H9 (cell line): ENCODE measurements around the gene KLHL7. TPM values are rescaled to one million over a fixed set of nuclear protein-coding genes. Genes with fewer than 3 reads are reported as not detected.

Source experiments
- DNase-seq: peaks from one replicate; pipeline ENCODE4 v3.0.0-alpha.2; 2017
- H2AFZ ChIP-seq: one replicate; pipeline ENCODE4 v1.6.1; 2013; ENCODE audit warnings: mild to moderate bottlenecking, low read length, control low read depth, moderate library complexity
- H2AK5ac ChIP-seq: 2 replicates; pipeline ENCODE4 v1.6.1; 2013; ENCODE audit warnings: low read length, control low read depth, mixed read lengths; ENCODE audit not compliant: insufficient read length
- H2BK120ac ChIP-seq: one replicate; pipeline ENCODE4 v1.6.1; 2013; ENCODE audit warnings: low read depth, mild to moderate bottlenecking, low read length, control low read depth, inconsistent platforms; ENCODE audit not compliant: poor library complexity, severe bottlenecking
- H2BK12ac ChIP-seq: 2 replicates; pipeline ENCODE4 v1.6.1; 2013; ENCODE audit warnings: low read length, control low read depth, mixed read lengths, low read depth; ENCODE audit not compliant: insufficient read length
- H2BK15ac ChIP-seq: 2 replicates; pipeline ENCODE4 v1.6.1; 2013; ENCODE audit warnings: low read depth, low read length, control low read depth
- H2BK20ac ChIP-seq: one replicate; pipeline ENCODE4 v1.6.1; 2013; ENCODE audit warnings: low read depth, mild to moderate bottlenecking, low read length, control low read depth, inconsistent platforms; ENCODE audit not compliant: poor library complexity, severe bottlenecking
- H2BK5ac ChIP-seq: 2 replicates; pipeline ENCODE4 v1.6.1; 2013; ENCODE audit warnings: low read length, control low read depth, mixed read lengths; ENCODE audit not compliant: insufficient read length
- H3K14ac ChIP-seq: 2 replicates; pipeline ENCODE4 v1.6.1; 2013; ENCODE audit warnings: low read length, control low read depth; ENCODE audit not compliant: insufficient read depth
- H3K18ac ChIP-seq: 2 replicates; pipeline ENCODE4 v1.6.1; 2013; ENCODE audit warnings: low read depth, mild to moderate bottlenecking, mixed read lengths, low read length, control low read depth; ENCODE audit not compliant: insufficient read length
- H3K23ac ChIP-seq: 2 replicates; pipeline ENCODE4 v1.6.1; 2013; ENCODE audit warnings: low read length, control low read depth, mixed read lengths, low read depth; ENCODE audit not compliant: insufficient read length
- H3K23me2 ChIP-seq: 2 replicates; pipeline ENCODE4 v1.6.1; 2013; ENCODE audit warnings: low read depth, mild to moderate bottlenecking, mixed read lengths, low read length, control low read depth; ENCODE audit not compliant: insufficient read length, poor library complexity, severe bottlenecking
- H3K27ac ChIP-seq: 2 replicates; pipeline ENCODE4 v1.5.1; 2013; ENCODE audit warnings: low read length, control low read depth, mixed read lengths, low read depth; ENCODE audit not compliant: insufficient read length
- H3K27me3 ChIP-seq: 2 replicates; pipeline ENCODE4 v1.6.1; 2013; ENCODE audit warnings: low read length, control low read depth, inconsistent platforms; ENCODE audit not compliant: insufficient read depth
- H3K4ac ChIP-seq: 2 replicates; pipeline ENCODE4 v1.6.1; 2013; ENCODE audit warnings: low read depth, mild to moderate bottlenecking, control low read depth, inconsistent platforms, low read length, moderate library complexity
- H3K4me1 ChIP-seq: 2 replicates; pipeline ENCODE4 v1.6.1; 2013; ENCODE audit warnings: low read length, control low read depth, inconsistent platforms; ENCODE audit not compliant: insufficient read depth
- H3K4me2 ChIP-seq: 2 replicates; pipeline ENCODE4 v1.6.1; 2013; ENCODE audit warnings: low read length, control low read depth, mixed read lengths; ENCODE audit not compliant: insufficient read length, insufficient read depth
- H3K56ac ChIP-seq: 2 replicates; pipeline ENCODE4 v1.6.1; 2013; ENCODE audit warnings: low read depth, mild to moderate bottlenecking, mixed read lengths, low read length, control low read depth; ENCODE audit not compliant: insufficient read length
- H3K79me1 ChIP-seq: 2 replicates; pipeline ENCODE4 v1.6.1; 2013; ENCODE audit warnings: low read depth, mild to moderate bottlenecking, moderate library complexity, low read length, control low read depth, inconsistent platforms; ENCODE audit not compliant: insufficient read depth, poor library complexity, severe bottlenecking
- H3K79me2 ChIP-seq: 2 replicates; pipeline ENCODE4 v1.6.1; 2013; ENCODE audit warnings: low read length, control low read depth, inconsistent platforms; ENCODE audit not compliant: insufficient read depth
- H3K9ac ChIP-seq: 2 replicates; pipeline ENCODE4 v1.6.1; 2013; ENCODE audit warnings: low read length, control low read depth, mixed read lengths; ENCODE audit not compliant: insufficient read length; ENCODE audit errors: extremely low read depth
- H3K9me3 ChIP-seq: one replicate; pipeline ENCODE4 v1.6.1; 2013; ENCODE audit warnings: low read depth, low read length, inconsistent platforms; ENCODE audit not compliant: control insufficient read depth
- H3T11ph ChIP-seq: one replicate; pipeline ENCODE4 v1.6.1; 2013; ENCODE audit warnings: mild to moderate bottlenecking, low read length, control low read depth, inconsistent platforms
- H4K20me1 ChIP-seq: one replicate; pipeline ENCODE4 v1.6.1; 2013; ENCODE audit not compliant: control insufficient read depth, insufficient read length, insufficient read depth
- H4K5ac ChIP-seq: 2 replicates; pipeline ENCODE4 v1.6.1; 2013; ENCODE audit warnings: low read depth, mild to moderate bottlenecking, mixed read lengths, low read length, control low read depth; ENCODE audit not compliant: insufficient read length
- H4K8ac ChIP-seq: replicated peaks from 2 replicates; pipeline ENCODE4 v1.6.1; 2013; ENCODE audit warnings: low read length, control low read depth, mixed read lengths, low read depth; ENCODE audit not compliant: insufficient read length
- H4K91ac ChIP-seq: 2 replicates; pipeline ENCODE4 v1.6.1; 2013; ENCODE audit warnings: low read depth, mild to moderate bottlenecking, moderate library complexity, mixed read lengths, low read length, control low read depth; ENCODE audit not compliant: insufficient read length
- H3K27ac Mint-ChIP-seq, 3 experiments: 2 replicates in 2 of 3; 3 replicates in 1 of 3; pipeline ENCODE4 v1.8.0; 2020 to 2021; ENCODE audit warnings: mixed read lengths in 3 of 3, mild to moderate bottlenecking in 1 of 3, moderate library complexity in 1 of 3
- H3K27me3 Mint-ChIP-seq: 2 replicates; pipeline ENCODE4 v1.8.0; 2021; ENCODE audit warnings: low read depth, mild to moderate bottlenecking, moderate library complexity, mixed read lengths
- H3K36me3 Mint-ChIP-seq, 3 experiments: 2 replicates in 2 of 3; 3 replicates in 1 of 3; pipeline ENCODE4 v1.8.0; 2020 to 2021; ENCODE audit warnings: low read depth in 3 of 3, mixed read lengths in 3 of 3; ENCODE audit not compliant: insufficient read depth in 1 of 3
- H3K4me1 Mint-ChIP-seq, 2 experiments: 2 replicates each; pipeline ENCODE4 v1.8.0; 2020; ENCODE audit warnings: mixed read lengths in 2 of 2
- H3K4me3 Mint-ChIP-seq, 2 experiments: 2 replicates in 1 of 2; 3 replicates in 1 of 2; pipeline ENCODE4 v1.8.0; 2020 to 2021; ENCODE audit warnings: mild to moderate bottlenecking in 2 of 2, mixed read lengths in 2 of 2, moderate library complexity in 1 of 2
- H3K9me3 Mint-ChIP-seq, 2 experiments: 2 replicates in 1 of 2; 3 replicates in 1 of 2; pipeline ENCODE4 v1.8.0; 2020; ENCODE audit warnings: mild to moderate bottlenecking in 2 of 2, mixed read lengths in 2 of 2, moderate library complexity in 1 of 2
- WGBS: extraction: QIAGEN DNeasy Blood & Tissue Kit; methylation state at CpG from one replicate; pipeline ENCODE4 v1.1.7; 2013; ENCODE audit warnings: missing lambda C conversion rate, low lambda C conversion rate, mixed read lengths; ENCODE audit not compliant: insufficient read length; ENCODE audit errors: extremely low coverage; 5-methylcytosine and 5-hydroxymethylcytosine counted together
- total RNA-seq: library from RNA; stranded (reverse); gene quantifications from 2 replicates; pipeline ENCODE4 v1.2.1, GENCODE V29; 2021
- TF ChIP-seq, protein P1 (sequence below): fragments of 200-600 bp; sonication (generic); conservative IDR thresholded peaks from 3 replicates; pipeline ENCODE4 v1.8.0; 2021; ENCODE audit warnings: antibody characterized with exemption, mild to moderate bottlenecking

Gene KLHL7
- total RNA-seq, 1 experiment from 2014 or later: 56.7 TPM

DNA sequence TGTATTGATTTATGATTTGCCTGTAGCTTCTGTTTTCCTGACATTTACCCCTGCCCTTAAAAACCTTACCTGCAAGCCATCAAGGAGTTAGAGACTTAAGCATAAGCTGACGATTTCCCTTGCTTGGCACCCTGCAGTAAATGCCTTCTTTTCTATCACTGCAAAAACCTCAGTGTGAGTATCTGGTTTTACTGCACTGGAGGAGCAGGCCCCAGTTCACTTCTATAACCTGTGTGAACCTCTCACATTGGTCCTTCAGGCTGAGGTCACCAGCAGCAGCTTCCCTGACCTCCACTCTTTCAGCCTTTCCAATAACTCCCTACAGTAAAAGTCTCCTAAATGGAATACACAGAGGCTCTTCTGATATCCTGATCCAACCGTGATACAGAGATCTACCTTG, 106.8 kb downstream of the KLHL7 start:
- no CpG with 5 or more reads among the region's 2 CpGs for WGBS
- no peaks in the 10 kb centered on the region for H3K9me3 ChIP-seq
- no peaks in the 10 kb centered on the region for H3K79me2 ChIP-seq
- no peak overlapping the region for H3K9ac ChIP-seq
- H2BK12ac ChIP-seq: no peak overlapping the region
- no peaks in the 10 kb centered on the region for H3K27me3 Mint-ChIP-seq
- no peak overlapping the region for H3K4me3 Mint-ChIP-seq
- H2AFZ ChIP-seq: no peak overlapping the region
- H3K9me3 Mint-ChIP-seq: no peaks in the 10 kb centered on the region
- no peak overlapping the region for H2BK5ac ChIP-seq
- no peaks in the 10 kb centered on the region for H3K4me1 ChIP-seq
- no peak overlapping the region for H3K23ac ChIP-seq
- no peak overlapping the region for H4K5ac ChIP-seq
- H4K20me1 ChIP-seq: no peaks in the 10 kb centered on the region
- no peak overlapping the region for H4K8ac ChIP-seq
- no peak overlapping the region for H3K18ac ChIP-seq
- H3T11ph ChIP-seq: no peak overlapping the region
- H2BK120ac ChIP-seq: no peak overlapping the region
- H3K14ac ChIP-seq: no peak overlapping the region
- no peak overlapping the region for H2BK20ac ChIP-seq
- no peak overlapping the region for H3K27ac ChIP-seq
- H3K4me1 Mint-ChIP-seq: peaks cover 0 to 7% of the 10 kb centered on the region in 2 experiments; a peak in 1 of 4 replicates
- H4K91ac ChIP-seq: no peak overlapping the region
- H2BK15ac ChIP-seq: no peak overlapping the region
- H3K56ac ChIP-seq: no peak overlapping the region
- no peak overlapping the region for H2AK5ac ChIP-seq
- TF ChIP-seq, protein P1, sequence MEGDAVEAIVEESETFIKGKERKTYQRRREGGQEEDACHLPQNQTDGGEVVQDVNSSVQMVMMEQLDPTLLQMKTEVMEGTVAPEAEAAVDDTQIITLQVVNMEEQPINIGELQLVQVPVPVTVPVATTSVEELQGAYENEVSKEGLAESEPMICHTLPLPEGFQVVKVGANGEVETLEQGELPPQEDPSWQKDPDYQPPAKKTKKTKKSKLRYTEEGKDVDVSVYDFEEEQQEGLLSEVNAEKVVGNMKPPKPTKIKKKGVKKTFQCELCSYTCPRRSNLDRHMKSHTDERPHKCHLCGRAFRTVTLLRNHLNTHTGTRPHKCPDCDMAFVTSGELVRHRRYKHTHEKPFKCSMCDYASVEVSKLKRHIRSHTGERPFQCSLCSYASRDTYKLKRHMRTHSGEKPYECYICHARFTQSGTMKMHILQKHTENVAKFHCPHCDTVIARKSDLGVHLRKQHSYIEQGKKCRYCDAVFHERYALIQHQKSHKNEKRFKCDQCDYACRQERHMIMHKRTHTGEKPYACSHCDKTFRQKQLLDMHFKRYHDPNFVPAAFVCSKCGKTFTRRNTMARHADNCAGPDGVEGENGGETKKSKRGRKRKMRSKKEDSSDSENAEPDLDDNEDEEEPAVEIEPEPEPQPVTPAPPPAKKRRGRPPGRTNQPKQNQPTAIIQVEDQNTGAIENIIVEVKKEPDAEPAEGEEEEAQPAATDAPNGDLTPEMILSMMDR: no peak
- H3K27me3 ChIP-seq: no peaks in the 10 kb centered on the region
- H3K23me2 ChIP-seq: no peaks in the 10 kb centered on the region
- H3K79me1 ChIP-seq: no peaks in the 10 kb centered on the region
- H3K36me3 Mint-ChIP-seq: no peaks in the 10 kb centered on the region
- H3K4me2 ChIP-seq: no peak overlapping the region
- H3K27ac Mint-ChIP-seq: no peak overlapping the region
- H3K4ac ChIP-seq: no peak overlapping the region
- no peak for DNase-seq
